GM23338 (cell line): Measurements from ENCODE around the gene RBM12.

ENCODE experiments used
- CREB1 ChIP-seq: fragments of 250-450 bp; sonication (Bioruptor Pico); IDR thresholded peaks from 2 replicates; pipeline ENCODE4 v1.5.0; 2020; ENCODE audit warnings: low read depth, mild to moderate bottlenecking, moderate library complexity
- NANOG ChIP-seq: IDR thresholded peaks from 2 replicates; pipeline ENCODE4 v1.6.1; 2016; ENCODE audit warnings: antibody characterized with exemption, borderline replicate concordance
- POLR2AphosphoS5 ChIP-seq: IDR thresholded peaks from 2 replicates; pipeline ENCODE4 v1.6.1; 2016; ENCODE audit warnings: antibody characterized with exemption, low read depth
- TF ChIP-seq, protein P1 (sequence below), 2 experiments: fragments of 200-600 bp in 1 of 2; sonication (generic) in 1 of 2; conservative IDR thresholded peaks; 2 replicates each; pipeline versions ENCODE4 v1.5.1 to v1.6.1; 2016 to 2017; ENCODE audit warnings: antibody characterized with exemption in 2 of 2, low read depth in 2 of 2, mild to moderate bottlenecking in 2 of 2, moderate library complexity in 1 of 2
- TF ChIP-seq, protein P2 (sequence below): fragments of 250-450 bp; sonication (Bioruptor Pico); IDR thresholded peaks from 2 replicates; pipeline ENCODE4 v1.5.0; 2020; ENCODE audit warnings: mild to moderate bottlenecking, moderate library complexity

DNA sequence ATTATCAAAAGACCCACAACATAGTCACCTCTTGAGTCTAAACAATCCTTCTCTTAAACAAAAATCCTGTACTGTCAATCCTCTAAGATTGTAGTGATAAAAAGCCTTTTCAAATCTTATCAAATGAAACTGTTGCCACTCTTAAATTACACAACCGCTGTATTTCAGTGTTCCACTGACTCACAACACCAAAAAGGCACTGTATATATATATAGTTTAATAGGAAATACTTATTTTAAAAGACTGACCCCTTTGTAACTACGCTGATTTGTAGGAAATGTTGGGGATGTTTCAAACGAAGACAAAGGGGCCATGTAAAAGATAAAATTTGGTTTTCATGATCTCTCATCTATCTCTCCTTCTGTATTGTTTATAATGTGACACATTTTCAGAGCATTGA is 14.1 kb downstream of the RBM12 start:
- TF ChIP-seq, protein P1, sequence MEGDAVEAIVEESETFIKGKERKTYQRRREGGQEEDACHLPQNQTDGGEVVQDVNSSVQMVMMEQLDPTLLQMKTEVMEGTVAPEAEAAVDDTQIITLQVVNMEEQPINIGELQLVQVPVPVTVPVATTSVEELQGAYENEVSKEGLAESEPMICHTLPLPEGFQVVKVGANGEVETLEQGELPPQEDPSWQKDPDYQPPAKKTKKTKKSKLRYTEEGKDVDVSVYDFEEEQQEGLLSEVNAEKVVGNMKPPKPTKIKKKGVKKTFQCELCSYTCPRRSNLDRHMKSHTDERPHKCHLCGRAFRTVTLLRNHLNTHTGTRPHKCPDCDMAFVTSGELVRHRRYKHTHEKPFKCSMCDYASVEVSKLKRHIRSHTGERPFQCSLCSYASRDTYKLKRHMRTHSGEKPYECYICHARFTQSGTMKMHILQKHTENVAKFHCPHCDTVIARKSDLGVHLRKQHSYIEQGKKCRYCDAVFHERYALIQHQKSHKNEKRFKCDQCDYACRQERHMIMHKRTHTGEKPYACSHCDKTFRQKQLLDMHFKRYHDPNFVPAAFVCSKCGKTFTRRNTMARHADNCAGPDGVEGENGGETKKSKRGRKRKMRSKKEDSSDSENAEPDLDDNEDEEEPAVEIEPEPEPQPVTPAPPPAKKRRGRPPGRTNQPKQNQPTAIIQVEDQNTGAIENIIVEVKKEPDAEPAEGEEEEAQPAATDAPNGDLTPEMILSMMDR (conservative IDR thresholded peaks at IDR 0.05; ENCODE audit: low read depth in 2 of 2): no peak
- no peak for TF ChIP-seq NANOG
- no peak for TF ChIP-seq CREB1 (CRISPR knock-in tag)
- TF ChIP-seq POLR2AphosphoS5: no peak
- TF ChIP-seq, protein P2, sequence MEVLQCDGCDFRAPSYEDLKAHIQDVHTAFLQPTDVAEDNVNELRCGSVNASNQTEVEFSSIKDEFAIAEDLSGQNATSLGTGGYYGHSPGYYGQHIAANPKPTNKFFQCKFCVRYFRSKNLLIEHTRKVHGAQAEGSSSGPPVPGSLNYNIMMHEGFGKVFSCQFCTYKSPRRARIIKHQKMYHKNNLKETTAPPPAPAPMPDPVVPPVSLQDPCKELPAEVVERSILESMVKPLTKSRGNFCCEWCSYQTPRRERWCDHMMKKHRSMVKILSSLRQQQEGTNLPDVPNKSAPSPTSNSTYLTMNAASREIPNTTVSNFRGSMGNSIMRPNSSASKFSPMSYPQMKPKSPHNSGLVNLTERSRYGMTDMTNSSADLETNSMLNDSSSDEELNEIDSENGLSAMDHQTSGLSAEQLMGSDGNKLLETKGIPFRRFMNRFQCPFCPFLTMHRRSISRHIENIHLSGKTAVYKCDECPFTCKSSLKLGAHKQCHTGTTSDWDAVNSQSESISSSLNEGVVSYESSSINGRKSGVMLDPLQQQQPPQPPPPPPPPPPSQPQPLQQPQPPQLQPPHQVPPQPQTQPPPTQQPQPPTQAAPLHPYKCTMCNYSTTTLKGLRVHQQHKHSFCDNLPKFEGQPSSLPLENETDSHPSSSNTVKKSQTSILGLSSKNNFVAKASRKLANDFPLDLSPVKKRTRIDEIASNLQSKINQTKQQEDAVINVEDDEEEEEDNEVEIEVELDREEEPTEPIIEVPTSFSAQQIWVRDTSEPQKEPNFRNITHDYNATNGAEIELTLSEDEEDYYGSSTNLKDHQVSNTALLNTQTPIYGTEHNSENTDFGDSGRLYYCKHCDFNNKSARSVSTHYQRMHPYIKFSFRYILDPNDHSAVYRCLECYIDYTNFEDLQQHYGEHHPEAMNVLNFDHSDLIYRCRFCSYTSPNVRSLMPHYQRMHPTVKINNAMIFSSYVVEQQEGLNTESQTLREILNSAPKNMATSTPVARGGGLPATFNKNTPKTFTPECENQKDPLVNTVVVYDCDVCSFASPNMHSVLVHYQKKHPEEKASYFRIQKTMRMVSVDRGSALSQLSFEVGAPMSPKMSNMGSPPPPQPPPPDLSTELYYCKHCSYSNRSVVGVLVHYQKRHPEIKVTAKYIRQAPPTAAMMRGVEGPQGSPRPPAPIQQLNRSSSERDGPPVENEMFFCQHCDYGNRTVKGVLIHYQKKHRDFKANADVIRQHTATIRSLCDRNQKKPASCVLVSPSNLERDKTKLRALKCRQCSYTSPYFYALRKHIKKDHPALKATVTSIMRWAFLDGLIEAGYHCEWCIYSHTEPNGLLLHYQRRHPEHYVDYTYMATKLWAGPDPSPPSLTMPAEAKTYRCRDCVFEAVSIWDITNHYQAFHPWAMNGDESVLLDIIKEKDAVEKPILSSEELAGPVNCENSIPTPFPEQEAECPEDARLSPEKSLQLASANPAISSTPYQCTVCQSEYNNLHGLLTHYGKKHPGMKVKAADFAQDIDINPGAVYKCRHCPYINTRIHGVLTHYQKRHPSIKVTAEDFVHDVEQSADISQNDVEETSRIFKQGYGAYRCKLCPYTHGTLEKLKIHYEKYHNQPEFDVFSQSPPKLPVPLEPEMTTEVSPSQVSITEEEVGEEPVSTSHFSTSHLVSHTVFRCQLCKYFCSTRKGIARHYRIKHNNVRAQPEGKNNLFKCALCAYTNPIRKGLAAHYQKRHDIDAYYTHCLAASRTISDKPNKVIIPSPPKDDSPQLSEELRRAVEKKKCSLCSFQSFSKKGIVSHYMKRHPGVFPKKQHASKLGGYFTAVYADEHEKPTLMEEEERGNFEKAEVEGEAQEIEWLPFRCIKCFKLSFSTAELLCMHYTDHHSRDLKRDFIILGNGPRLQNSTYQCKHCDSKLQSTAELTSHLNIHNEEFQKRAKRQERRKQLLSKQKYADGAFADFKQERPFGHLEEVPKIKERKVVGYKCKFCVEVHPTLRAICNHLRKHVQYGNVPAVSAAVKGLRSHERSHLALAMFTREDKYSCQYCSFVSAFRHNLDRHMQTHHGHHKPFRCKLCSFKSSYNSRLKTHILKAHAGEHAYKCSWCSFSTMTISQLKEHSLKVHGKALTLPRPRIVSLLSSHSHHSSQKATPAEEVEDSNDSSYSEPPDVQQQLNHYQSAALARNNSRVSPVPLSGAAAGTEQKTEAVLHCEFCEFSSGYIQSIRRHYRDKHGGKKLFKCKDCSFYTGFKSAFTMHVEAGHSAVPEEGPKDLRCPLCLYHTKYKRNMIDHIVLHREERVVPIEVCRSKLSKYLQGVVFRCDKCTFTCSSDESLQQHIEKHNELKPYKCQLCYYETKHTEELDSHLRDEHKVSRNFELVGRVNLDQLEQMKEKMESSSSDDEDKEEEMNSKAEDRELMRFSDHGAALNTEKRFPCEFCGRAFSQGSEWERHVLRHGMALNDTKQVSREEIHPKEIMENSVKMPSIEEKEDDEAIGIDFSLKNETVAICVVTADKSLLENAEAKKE (CRISPR knock-in tag): no peak
